DOHH2 (cell line): ENCODE measurements around the gene ARMC9.

Source experiments
- H3F3A ChIP-seq: fragments of 200-600 bp; sonication (generic), shearing (Covaris generic); 2 replicates; pipeline ENCODE4 v1.6.0; 2016; ENCODE audit warnings: antibody characterized with exemption, mild to moderate bottlenecking; ENCODE audit not compliant: control insufficient read depth, insufficient read depth
- H3K27ac ChIP-seq: fragments of 200-600 bp; sonication (generic); 2 replicates; pipeline ENCODE4 v1.5.1; 2014; ENCODE audit warnings: low read depth, mild to moderate bottlenecking, low read length, moderate library complexity
- H3K27me3 ChIP-seq: fragments of 200-600 bp; sonication (generic); 2 replicates; pipeline ENCODE4 v1.6.1; 2014; ENCODE audit warnings: mild to moderate bottlenecking, low read length, mixed read lengths; ENCODE audit not compliant: control insufficient read depth
- H3K36me3 ChIP-seq: fragments of 200-600 bp; sonication (generic); 2 replicates; pipeline ENCODE4 v1.6.1; 2014; ENCODE audit warnings: mild to moderate bottlenecking, low read length, moderate library complexity, mixed read lengths; ENCODE audit not compliant: control insufficient read depth
- H3K4me1 ChIP-seq: fragments of 200-600 bp; sonication (generic); 2 replicates; pipeline ENCODE4 v1.6.1; 2014; ENCODE audit warnings: mild to moderate bottlenecking, low read length, mixed read lengths; ENCODE audit not compliant: control insufficient read depth
- H3K4me2 ChIP-seq: fragments of 200-600 bp; sonication (generic); 2 replicates; pipeline ENCODE4 v1.6.0; 2014; ENCODE audit warnings: mild to moderate bottlenecking, low read length, moderate library complexity
- H3K4me3 ChIP-seq: fragments of 200-600 bp; sonication (generic); 2 replicates; pipeline ENCODE4 v1.5.1; 2014; ENCODE audit warnings: mild to moderate bottlenecking, low read length, mixed read lengths
- H3K79me2 ChIP-seq: fragments of 200-600 bp; sonication (generic); 2 replicates; pipeline ENCODE4 v1.6.1; 2014; ENCODE audit warnings: mild to moderate bottlenecking, low read length, mixed read lengths; ENCODE audit not compliant: control insufficient read depth
- H3K9me2 ChIP-seq: fragments of 200-600 bp; sonication (generic); replicated peaks from 2 replicates; pipeline ENCODE4 v1.6.1; 2014; ENCODE audit warnings: mild to moderate bottlenecking, low read length, mixed read lengths; ENCODE audit not compliant: control insufficient read depth
- H3K9me3 ChIP-seq: fragments of 200-600 bp; sonication (generic); 2 replicates; pipeline ENCODE4 v1.6.1; 2014; ENCODE audit warnings: antibody characterized with exemption, low read length, mixed read lengths; ENCODE audit not compliant: control insufficient read depth, insufficient read depth
- H4K20me1 ChIP-seq: fragments of 200-600 bp; sonication (generic); 2 replicates; pipeline ENCODE4 v1.6.0; 2014; ENCODE audit warnings: low read depth, mild to moderate bottlenecking, antibody characterized with exemption, low read length, moderate library complexity; ENCODE audit not compliant: control insufficient read depth, insufficient read depth
- CTCF ChIP-seq: fragments of 200-600 bp; sonication (generic); IDR thresholded peaks from one replicate; pipeline ENCODE4 v1.5.1; 2014; ENCODE audit warnings: antibody characterized with exemption, mild to moderate bottlenecking, low read depth, low read length; ENCODE audit not compliant: poor library complexity, severe bottlenecking
- EZH2phosphoT487 ChIP-seq: fragments of 200-600 bp; sonication (generic); IDR thresholded peaks from 2 replicates; pipeline ENCODE4 v1.6.1; 2017; ENCODE audit warnings: borderline replicate concordance, mild to moderate bottlenecking, antibody characterized with exemption, low read length, moderate library complexity, mixed read lengths

ARMC9 gene

GRCh38 chr2:231422056-231422455 is 223.6 kb downstream of the ARMC9 start:
- no peaks in the 10 kb centered on the region for H3K9me2 ChIP-seq
- TF ChIP-seq CTCF (no peak), EZH2phosphoT487 (no peak)
- no peaks in the 10 kb centered on the region; the same call in 1 of the 2 replicates for H4K20me1 ChIP-seq
- H3K4me1 ChIP-seq = no peaks in the 10 kb centered on the region
- no peaks in the 10 kb centered on the region for H3F3A ChIP-seq
- no peaks in the 10 kb centered on the region for H3K79me2 ChIP-seq
- H3K27ac ChIP-seq = no peak overlapping the region
- no peak overlapping the region for H3K4me2 ChIP-seq
- H3K27me3 ChIP-seq = no peaks in the 10 kb centered on the region; the same call in 1 of the 2 replicates
- no peaks in the 10 kb centered on the region for H3K36me3 ChIP-seq
- no peaks in the 10 kb centered on the region for H3K9me3 ChIP-seq
- no peak overlapping the region for H3K4me3 ChIP-seq

DNA sequence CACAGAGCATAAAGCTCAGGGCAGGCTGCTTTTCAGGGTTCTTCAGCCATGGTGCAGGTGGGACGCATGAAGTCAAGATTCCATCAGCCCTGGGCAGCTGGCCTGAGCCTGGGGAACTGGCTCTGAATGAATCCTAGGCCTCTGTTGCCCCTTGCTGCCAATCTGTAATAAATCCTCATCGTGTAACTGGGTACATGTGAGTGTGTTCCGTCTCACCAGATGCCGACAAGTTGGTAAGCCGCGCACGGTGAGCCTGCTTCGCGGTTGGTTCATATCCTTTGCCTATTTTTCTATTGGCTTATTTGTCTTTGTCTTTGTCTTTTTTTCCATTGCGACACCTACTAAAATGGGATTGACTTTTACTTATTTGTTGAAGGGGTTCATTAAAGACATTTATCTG is 224.7 kb downstream of the ARMC9 start:
- Histone ChIP-seq H3K4me1 (no peaks in the 10 kb centered on the region), H3K27me3 (no peaks in the 10 kb centered on the region; the same call in 1 of the 2 replicates), H3K9me2 (no peaks in the 10 kb centered on the region), H3K79me2 (no peaks in the 10 kb centered on the region), H3K9me3 (no peaks in the 10 kb centered on the region), H3K4me3 (no peak overlapping the region), H3K36me3 (no peaks in the 10 kb centered on the region), H3K27ac (no peak overlapping the region), H3K4me2 (no peak overlapping the region), H4K20me1 (no peaks in the 10 kb centered on the region; the same call in 1 of the 2 replicates), H3F3A (no peaks in the 10 kb centered on the region)
- TF ChIP-seq CTCF (no peak), EZH2phosphoT487 (no peak)
